ENCODE results near the gene NKTR. TPM values are rescaled to one million over a fixed set of nuclear protein-coding genes. Genes with fewer than 3 reads are reported as not detected.
"Not testable (repeated sequence)": the region's sequence is repeated elsewhere in the genome, so short reads cannot be mapped to it uniquely, and the experiment has no call there.

The NKTR gene
- total RNA-seq, 4 donors from 2014 or later = 18.0 to 112 (median 50.7) TPM

GRCh38 chr3:42562047-42562907 lies 38.2 kb upstream of the NKTR start:
- WGBS, 2 donors = 67 to 75% methylated on average over 3 of the region's 3 CpGs
- no peaks in the 10 kb centered on the region for H3K9me3 ChIP-seq
- H3K36me3 ChIP-seq = peaks cover 0 to 97% (median 27%) of the 10 kb centered on the region in 3 donors
- intact Hi-C loops (cut with DNase I) = no loop called here
- no peaks in the 10 kb centered on the region for H3K27me3 ChIP-seq
- H3K4me3 ChIP-seq = no peak overlapping the region
- H3K4me1 ChIP-seq = no peaks in the 10 kb centered on the region
- DNase-seq = no peak
- TF ChIP-seq, protein P1, sequence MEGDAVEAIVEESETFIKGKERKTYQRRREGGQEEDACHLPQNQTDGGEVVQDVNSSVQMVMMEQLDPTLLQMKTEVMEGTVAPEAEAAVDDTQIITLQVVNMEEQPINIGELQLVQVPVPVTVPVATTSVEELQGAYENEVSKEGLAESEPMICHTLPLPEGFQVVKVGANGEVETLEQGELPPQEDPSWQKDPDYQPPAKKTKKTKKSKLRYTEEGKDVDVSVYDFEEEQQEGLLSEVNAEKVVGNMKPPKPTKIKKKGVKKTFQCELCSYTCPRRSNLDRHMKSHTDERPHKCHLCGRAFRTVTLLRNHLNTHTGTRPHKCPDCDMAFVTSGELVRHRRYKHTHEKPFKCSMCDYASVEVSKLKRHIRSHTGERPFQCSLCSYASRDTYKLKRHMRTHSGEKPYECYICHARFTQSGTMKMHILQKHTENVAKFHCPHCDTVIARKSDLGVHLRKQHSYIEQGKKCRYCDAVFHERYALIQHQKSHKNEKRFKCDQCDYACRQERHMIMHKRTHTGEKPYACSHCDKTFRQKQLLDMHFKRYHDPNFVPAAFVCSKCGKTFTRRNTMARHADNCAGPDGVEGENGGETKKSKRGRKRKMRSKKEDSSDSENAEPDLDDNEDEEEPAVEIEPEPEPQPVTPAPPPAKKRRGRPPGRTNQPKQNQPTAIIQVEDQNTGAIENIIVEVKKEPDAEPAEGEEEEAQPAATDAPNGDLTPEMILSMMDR (IDR thresholded peaks at IDR 0.05) = no peak
- no peak for TF ChIP-seq POLR2A (IDR thresholded peaks at IDR 0.05)
- H3K27ac ChIP-seq = peak overlapping the region in 3 of 4 donors; percentile 21 to 39 (median 35)

- peaks cover 0 to under 1% (median under 1%) of the 10 kb centered on the region in 3 donors for H3K9me3 ChIP-seq
- H3K4me3 ChIP-seq = no peak overlapping the region
- H3K27me3 ChIP-seq = no peaks in the 10 kb centered on the region
- no peaks in the 10 kb centered on the region for H3K4me1 ChIP-seq
- TF ChIP-seq POLR2A (IDR thresholded peaks at IDR 0.05) = no peak
- TF ChIP-seq, protein P1 (IDR thresholded peaks at IDR 0.05) = no peak
- intact Hi-C loops (cut with DNase I) = no loop called here
- no peak overlapping the region for H3K27ac ChIP-seq
- no peak for DNase-seq
- H3K36me3 ChIP-seq = peaks cover 0 to 69% (median 9%) of the 10 kb centered on the region in 3 donors
- WGBS, 2 donors = 77 to 83% methylated on average over 2 of the region's 2 CpGs
Measured at GRCh38 chr3:42569593-42570142, 30.8 kb upstream of the NKTR start.

- 49 to 77% methylated on average over 3 of the region's 3 CpGs for WGBS, 2 donors
- intact Hi-C loops (cut with DNase I) = no loop called here
Measured at GRCh38 chr3:42572278-42572677, 28.2 kb upstream of the NKTR start.

DNA sequence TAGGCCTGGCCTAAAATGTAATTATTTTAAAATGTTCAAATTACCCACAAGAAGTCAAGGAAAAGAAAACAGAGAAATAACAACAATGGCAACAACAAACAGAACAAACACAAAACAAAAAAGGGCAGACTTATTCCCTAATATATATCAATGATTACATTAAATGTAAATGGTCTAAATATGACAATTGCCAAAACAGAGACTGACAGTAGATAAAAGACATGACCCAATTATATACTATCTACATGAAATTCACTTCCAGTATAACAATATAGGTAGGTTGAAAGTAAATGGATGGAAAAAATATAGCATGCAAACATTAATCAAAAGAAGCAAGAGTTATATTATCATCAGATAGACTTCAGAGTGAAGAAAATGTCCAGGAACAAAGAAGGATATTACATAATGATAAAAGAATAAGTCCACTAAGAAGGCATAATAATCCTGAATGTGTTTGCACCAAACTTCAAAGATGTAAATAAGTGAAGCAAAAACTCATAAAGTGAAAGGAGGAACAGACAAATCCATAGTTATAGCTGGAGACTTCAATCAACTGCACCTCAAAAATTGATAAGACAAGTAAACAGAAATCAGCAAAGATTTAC lies 25.2 kb upstream of the NKTR start:
- H3K4me1 ChIP-seq = peaks cover 0 to 7% (median 0%) of the 10 kb centered on the region in 3 donors
- DNase-seq = no peak
- H3K27ac ChIP-seq = no peak overlapping the region
- H3K27me3 ChIP-seq = no peaks in the 10 kb centered on the region
- H3K4me3 ChIP-seq = no peak overlapping the region
- intact Hi-C loops (cut with DNase I) = no loop called here
- peaks cover 0 to 21% (median 0%) of the 10 kb centered on the region in 3 donors for H3K36me3 ChIP-seq
- no peak for TF ChIP-seq POLR2A (IDR thresholded peaks at IDR 0.05)
- TF ChIP-seq, protein P1 (IDR thresholded peaks at IDR 0.05) = no peak
- peaks cover 0 to 12% (median 9%) of the 10 kb centered on the region in 3 donors for H3K9me3 ChIP-seq

More at GRCh38 chr3:42572278-42572677, 28.2 kb upstream of the NKTR start:
- Histone ChIP-seq H3K9me3 (peaks cover 0 to 12% (median 9%) of the 10 kb centered on the region in 3 donors), H3K36me3 (peaks cover 0 to 47% (median under 1%) of the 10 kb centered on the region in 3 donors), H3K4me1 (no peaks in the 10 kb centered on the region), H3K27ac (no peak overlapping the region), H3K27me3 (no peaks in the 10 kb centered on the region), H3K4me3 (no peak overlapping the region)
- DNase-seq = no peak
- TF ChIP-seq POLR2A (IDR thresholded peaks at IDR 0.05) = no peak
- TF ChIP-seq, protein P1 (IDR thresholded peaks at IDR 0.05) = peak in 4 of 6 experiments; percentile 11 to 49 (median 19)

DNA sequence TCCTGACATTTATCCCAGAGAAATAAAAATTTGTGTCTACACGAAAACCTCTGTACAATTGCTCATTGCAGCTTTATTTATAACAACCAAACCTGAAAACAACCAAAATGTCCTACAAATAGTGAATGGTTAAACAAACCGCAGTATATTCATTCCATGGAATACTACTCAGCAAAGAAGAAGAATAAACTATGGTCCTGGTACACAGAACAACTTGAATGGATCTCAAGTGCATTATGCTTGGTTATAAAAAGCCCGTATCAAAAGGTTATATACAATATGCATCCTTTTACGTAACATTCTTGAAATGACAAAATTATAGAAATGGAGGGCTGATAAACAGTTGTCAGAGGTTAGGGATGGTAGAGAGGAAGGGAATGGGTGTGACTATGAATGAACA lies 22.4 kb upstream of the NKTR start:
- peaks cover 0 to 20% (median 0%) of the 10 kb centered on the region in 3 donors for H3K36me3 ChIP-seq
- TF ChIP-seq POLR2A (IDR thresholded peaks at IDR 0.05) = no peak
- TF ChIP-seq, protein P1 (IDR thresholded peaks at IDR 0.05) = no peak
- H3K9me3 ChIP-seq = peaks cover 0 to 12% (median 9%) of the 10 kb centered on the region in 3 donors
- WGBS, 2 donors = 92 to 96% methylated on average over 4 of the region's 4 CpGs
- intact Hi-C loops (cut with DNase I) = no loop called here
- no peaks in the 10 kb centered on the region for H3K27me3 ChIP-seq
- DNase-seq = no peak
- no peak overlapping the region for H3K4me3 ChIP-seq
- no peak overlapping the region for H3K27ac ChIP-seq
- peaks cover 5 to 32% (median 9%) of the 10 kb centered on the region in 3 donors for H3K4me1 ChIP-seq

GRCh38 chr3:42579346-42579745 lies 21.1 kb upstream of the NKTR start:
- DNase-seq; H3K27me3 ChIP-seq; H3K36me3 ChIP-seq; H3K27ac ChIP-seq; H3K4me3 ChIP-seq; intact Hi-C loops (cut with DNase I): not testable (repeated sequence)
- WGBS, 2 donors = 98% methylated on average over 3 to 4 of the region's 4 CpGs
- Histone ChIP-seq H3K9me3 (peaks cover 0 to 12% (median 9%) of the 10 kb centered on the region in 3 donors), H3K4me1 (peaks cover 5 to 36% (median 9%) of the 10 kb centered on the region in 3 donors)

Measured in esophagus squamous epithelium (tissue), 5 donors.